Neural crest cell (in vitro differentiated cells): ENCODE data around the gene SCAPER. TPM values are rescaled to one million over a fixed set of nuclear protein-coding genes. Genes with fewer than 3 reads are reported as not detected.

Source experiments
- DNase-seq: peaks from one replicate; pipeline ENCODE4 v3.0.0; 2021; ENCODE audit warnings: low read depth, mixed read lengths, low spot score
- H3K27ac Mint-ChIP-seq: one replicate; pipeline ENCODE4 v1.8.0; 2021; ENCODE audit warnings: mild to moderate bottlenecking, mixed read lengths; ENCODE audit not compliant: unreplicated experiment
- H3K27me3 Mint-ChIP-seq: 2 replicates; pipeline ENCODE4 v1.8.0; 2021; ENCODE audit warnings: low read depth, mild to moderate bottlenecking, mixed read lengths
- H3K36me3 Mint-ChIP-seq: 2 replicates; pipeline ENCODE4 v1.8.0; 2021; ENCODE audit warnings: low read depth, mild to moderate bottlenecking, mixed read lengths
- H3K4me1 Mint-ChIP-seq: 2 replicates; pipeline ENCODE4 v1.8.0; 2021; ENCODE audit warnings: mixed read lengths
- H3K4me3 Mint-ChIP-seq: one replicate; pipeline ENCODE4 v1.8.0; 2021; ENCODE audit warnings: mild to moderate bottlenecking, mixed read lengths
- H3K9me3 Mint-ChIP-seq: 2 replicates; pipeline ENCODE4 v1.8.0; 2021; ENCODE audit warnings: mixed read lengths
- CTCF ChIP-seq: fragments of 200-600 bp; sonication (generic); conservative IDR thresholded peaks from 2 replicates; pipeline ENCODE4 v1.5.0; 2021; ENCODE audit warnings: antibody characterized with exemption, mild to moderate bottlenecking
- total RNA-seq: library from RNA; stranded (reverse); gene quantifications from 2 replicates; pipeline ENCODE4 v1.2.1, GENCODE V29; 2021

SCAPER gene
- total RNA-seq, 1 donor from 2014 or later = 15.3 TPM

GRCh38 chr15:76936671-76937070, 31.5 kb upstream of the SCAPER start:
- no peaks in the 10 kb centered on the region for H3K9me3 Mint-ChIP-seq
- H3K4me3 Mint-ChIP-seq = peak overlapping the region; percentile 47
- TF ChIP-seq CTCF = no peak
- no peak for DNase-seq
- H3K27ac Mint-ChIP-seq = no peak overlapping the region
- no peaks in the 10 kb centered on the region for H3K27me3 Mint-ChIP-seq
- peaks cover 19% of the 10 kb centered on the region for H3K36me3 Mint-ChIP-seq
- H3K4me1 Mint-ChIP-seq = peaks cover 48% of the 10 kb centered on the region

- peak overlapping the region; percentile 73 for H3K4me3 Mint-ChIP-seq
- DNase-seq = no peak
- TF ChIP-seq CTCF = no peak
- H3K9me3 Mint-ChIP-seq = no peaks in the 10 kb centered on the region
- H3K36me3 Mint-ChIP-seq = peaks cover 19% of the 10 kb centered on the region
- H3K4me1 Mint-ChIP-seq = peaks cover 48% of the 10 kb centered on the region
- no peaks in the 10 kb centered on the region for H3K27me3 Mint-ChIP-seq
- H3K27ac Mint-ChIP-seq = no peak overlapping the region
Observed at GRCh38 chr15:76935620-76936019, 30.5 kb upstream of the SCAPER start.

GRCh38 chr15:76932135-76932966, 27.2 kb upstream of the SCAPER start:
- TF ChIP-seq CTCF = no peak
- Mint-ChIP-seq H3K36me3 (peaks cover 19% of the 10 kb centered on the region), H3K4me1 (peaks cover 66% of the 10 kb centered on the region), H3K4me3 (peak overlapping the region; percentile 92), H3K9me3 (no peaks in the 10 kb centered on the region), H3K27ac (peak overlapping the region; percentile 91), H3K27me3 (no peaks in the 10 kb centered on the region)
- no peak for DNase-seq

GRCh38 chr15:76931397-76932134, 26.4 kb upstream of the SCAPER start, which contains the start of gene RCN2:
TSS of gene RCN2 (plus strand) at chr15:76931749. CDS start at chr15:76931842, 93 bp downstream.
- DNase-seq = peak; percentile 85
- peaks cover 15% of the 10 kb centered on the region for H3K36me3 Mint-ChIP-seq
- H3K27ac Mint-ChIP-seq = peak within 1 kb of the TSS; percentile 95
- peak within 1 kb of the TSS; percentile 96 for H3K4me3 Mint-ChIP-seq
- no peak for TF ChIP-seq CTCF
- H3K4me1 Mint-ChIP-seq = peaks cover 60% of the 10 kb centered on the region
- H3K27me3 Mint-ChIP-seq = no peaks in the 10 kb centered on the region
- H3K9me3 Mint-ChIP-seq = no peaks in the 10 kb centered on the region

- Mint-ChIP-seq H3K27me3 (no peaks in the 10 kb centered on the region), H3K36me3 (peaks cover 12% of the 10 kb centered on the region), H3K9me3 (no peaks in the 10 kb centered on the region), H3K4me1 (peaks cover 57% of the 10 kb centered on the region), H3K27ac (peak overlapping the region; percentile 95), H3K4me3 (peak overlapping the region; percentile 96)
- no peak for TF ChIP-seq CTCF
- DNase-seq = no peak
Observed at GRCh38 chr15:76930831-76931396, 25.8 kb upstream of the SCAPER start.
